OCI-LY3 (cell line): ENCODE measurements around the gene TOM1L2.

Experiments used
- H2AFZ ChIP-seq: fragments of 200-600, 300-600 bp; shearing (Covaris generic); 2 replicates; pipeline ENCODE4 v1.6.0; 2014; ENCODE audit warnings: antibody characterized with exemption, low read depth, low read length
- H3K27ac ChIP-seq: fragments of 200-600, 300-600 bp; sonication (generic); 2 replicates; pipeline ENCODE4 v1.5.1; 2014; ENCODE audit warnings: mild to moderate bottlenecking, low read length, moderate library complexity, mixed read lengths
- H3K27me3 ChIP-seq: fragments of 200-600, 300-600 bp; sonication (generic); 2 replicates; pipeline ENCODE4 v1.6.1; 2014; ENCODE audit warnings: low read depth, low read length, mixed read lengths
- H3K36me3 ChIP-seq: fragments of 200-600, 300-600 bp; sonication (generic); replicated peaks from 2 replicates; pipeline ENCODE3; 2014; ENCODE audit warnings: low read depth, low read length, mixed read lengths
- H3K4me1 ChIP-seq: fragments of 300-600, 200-600 bp; sonication (generic); 2 replicates; pipeline ENCODE4 v1.6.1; 2014; ENCODE audit warnings: low read length, mixed read lengths
- H3K4me2 ChIP-seq: fragments of 200-600, 300-600 bp; sonication (generic); 2 replicates; pipeline ENCODE4 v1.6.1; 2014; ENCODE audit warnings: low read length, mixed read lengths
- H3K4me3 ChIP-seq: fragments of 300-600, 200-600 bp; sonication (generic); 2 replicates; pipeline ENCODE4 v1.5.1; 2014; ENCODE audit warnings: antibody characterized with exemption, mild to moderate bottlenecking, low read length, moderate library complexity
- H3K79me2 ChIP-seq: fragments of 300-600, 200-600 bp; shearing (Covaris generic); 2 replicates; pipeline ENCODE4 v1.6.1; 2014; ENCODE audit warnings: mild to moderate bottlenecking, low read length, mixed read lengths
- H3K9ac ChIP-seq: fragments of 300-600, 200-600 bp; shearing (Covaris generic); 2 replicates; pipeline ENCODE4 v1.6.0; 2014; ENCODE audit warnings: mild to moderate bottlenecking, low read length, moderate library complexity
- H3K9me3 ChIP-seq: fragments of 200-600, 300-600 bp; shearing (Covaris generic); 2 replicates; pipeline ENCODE4 v1.6.1; 2014; ENCODE audit warnings: low read length, mixed read lengths; ENCODE audit not compliant: insufficient read depth
- H4K20me1 ChIP-seq: fragments of 200-600, 300-600 bp; sonication (generic); 2 replicates; pipeline ENCODE4 v1.6.1; 2016; ENCODE audit warnings: low read length, mixed read lengths; ENCODE audit not compliant: insufficient read depth
- CTCF ChIP-seq: fragments of 200-600, 300-600 bp; sonication (generic); IDR thresholded peaks from 2 replicates; pipeline ENCODE4 v1.5.1; 2014; ENCODE audit warnings: antibody characterized with exemption, low read length, low read depth
- EZH2phosphoT487 ChIP-seq: fragments of 200-600 bp; shearing (Covaris generic); IDR thresholded peaks from 2 replicates; pipeline ENCODE4 v1.6.1; 2018; ENCODE audit warnings: antibody characterized with exemption, mixed run types, low read depth

The TOM1L2 gene

GRCh38 chr17:17847118-17847689 is 125.0 kb downstream of the TOM1L2 start:
- Histone ChIP-seq H3K4me1 (peaks cover 11% of the 10 kb centered on the region), H4K20me1 (no peaks in the 10 kb centered on the region), H3K4me3 (no peak overlapping the region), H3K9ac (no peak overlapping the region), H3K27me3 (no peaks in the 10 kb centered on the region), H3K79me2 (no peaks in the 10 kb centered on the region), H2AFZ (no peak overlapping the region), H3K36me3 (no peaks in the 10 kb centered on the region), H3K4me2 (no peak overlapping the region), H3K9me3 (no peaks in the 10 kb centered on the region), H3K27ac (no peak overlapping the region)
- no peak for TF ChIP-seq EZH2phosphoT487
- no peak for TF ChIP-seq CTCF

DNA sequence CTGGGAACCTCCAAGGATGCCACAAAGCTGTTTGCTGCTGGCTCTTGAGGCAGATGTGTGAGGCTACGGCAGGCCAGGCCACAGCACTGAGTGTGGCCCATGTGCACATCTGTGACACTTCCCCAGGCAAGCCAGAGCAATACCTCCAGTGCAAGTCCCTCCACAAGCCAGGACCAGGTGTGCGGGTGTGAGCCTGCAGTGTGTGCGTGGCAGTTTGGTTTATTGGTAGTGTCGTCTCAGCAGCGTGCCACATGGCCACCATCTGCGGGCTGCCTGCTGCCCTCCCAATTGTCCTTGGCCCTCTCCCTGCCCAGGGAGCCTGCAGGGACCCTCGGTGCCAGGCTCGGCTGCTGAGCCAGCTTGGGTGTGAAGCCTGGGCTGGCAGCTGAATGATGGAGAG is 125.6 kb downstream of the TOM1L2 start:
- H3K27me3 ChIP-seq = no peaks in the 10 kb centered on the region
- no peak overlapping the region for H3K9ac ChIP-seq
- H3K79me2 ChIP-seq = no peaks in the 10 kb centered on the region
- TF ChIP-seq CTCF = no peak
- TF ChIP-seq EZH2phosphoT487 = no peak
- H3K4me3 ChIP-seq = no peak overlapping the region
- no peaks in the 10 kb centered on the region for H3K36me3 ChIP-seq
- no peak overlapping the region for H3K4me2 ChIP-seq
- H3K9me3 ChIP-seq = no peaks in the 10 kb centered on the region
- H3K4me1 ChIP-seq = peaks cover 11% of the 10 kb centered on the region
- no peaks in the 10 kb centered on the region for H4K20me1 ChIP-seq
- H2AFZ ChIP-seq = no peak overlapping the region
- no peak overlapping the region for H3K27ac ChIP-seq

GRCh38 chr17:17846003-17846402 is 126.2 kb downstream of the TOM1L2 start:
- no peak for TF ChIP-seq CTCF
- TF ChIP-seq EZH2phosphoT487 = no peak
- no peaks in the 10 kb centered on the region for H3K79me2 ChIP-seq
- no peak overlapping the region for H3K4me2 ChIP-seq
- H3K4me3 ChIP-seq = no peak overlapping the region
- no peaks in the 10 kb centered on the region for H3K36me3 ChIP-seq
- H3K27me3 ChIP-seq = no peaks in the 10 kb centered on the region
- H3K9ac ChIP-seq = no peak overlapping the region
- H3K9me3 ChIP-seq = no peaks in the 10 kb centered on the region
- H2AFZ ChIP-seq = no peak overlapping the region
- H3K27ac ChIP-seq = no peak overlapping the region
- no peaks in the 10 kb centered on the region for H4K20me1 ChIP-seq
- peaks cover 14% of the 10 kb centered on the region for H3K4me1 ChIP-seq

- Histone ChIP-seq H3K27ac (no peak overlapping the region), H3K4me1 (peaks cover 17% of the 10 kb centered on the region), H3K9ac (no peak overlapping the region), H3K79me2 (no peaks in the 10 kb centered on the region), H2AFZ (no peak overlapping the region), H3K4me3 (no peak overlapping the region), H4K20me1 (no peaks in the 10 kb centered on the region), H3K27me3 (no peaks in the 10 kb centered on the region), H3K9me3 (no peaks in the 10 kb centered on the region), H3K36me3 (no peaks in the 10 kb centered on the region), H3K4me2 (no peak overlapping the region)
- TF ChIP-seq EZH2phosphoT487 = no peak
Observed at GRCh38 chr17:17845046-17845775, 127.0 kb downstream of the TOM1L2 start.
